Mesothelial cell of epicardium (in vitro differentiated cells): ENCODE data around the gene CLTRN. TPM values are rescaled to one million over a fixed set of nuclear protein-coding genes. Genes with fewer than 3 reads are reported as not detected.
"Not testable (repeated sequence)": the region's sequence is repeated elsewhere in the genome, so short reads cannot be mapped to it uniquely, and the experiment has no call there.

Source experiments
- DNase-seq, 2 experiments: peaks; one replicate each; pipeline ENCODE4 v3.0.0; 2021; ENCODE audit warnings: low spot score in 2 of 2; ENCODE audit not compliant: unreplicated experiment in 2 of 2
- H3K27ac Mint-ChIP-seq: 2 replicates; pipeline ENCODE4 v1.8.0; 2021; ENCODE audit warnings: mixed read lengths
- H3K27me3 Mint-ChIP-seq: 2 replicates; pipeline ENCODE4 v1.8.0; 2021; ENCODE audit warnings: low read depth, mixed read lengths
- H3K36me3 Mint-ChIP-seq: 2 replicates; pipeline ENCODE4 v1.8.0; 2021; ENCODE audit warnings: mixed read lengths
- H3K4me1 Mint-ChIP-seq: 2 replicates; pipeline ENCODE4 v1.8.0; 2021; ENCODE audit warnings: mixed read lengths
- H3K4me3 Mint-ChIP-seq: 2 replicates; pipeline ENCODE4 v1.8.0; 2021; ENCODE audit warnings: mild to moderate bottlenecking, moderate library complexity, mixed read lengths
- H3K9me3 Mint-ChIP-seq: 2 replicates; pipeline ENCODE4 v1.8.0; 2021; ENCODE audit warnings: mixed read lengths
- total RNA-seq: library from RNA; stranded (reverse); gene quantifications from 3 replicates; pipeline ENCODE4 v1.2.1, GENCODE V29; 2021
- TF ChIP-seq, protein P1 (sequence below): fragments of 200-600 bp; sonication (generic); IDR thresholded peaks from one replicate; pipeline ENCODE4 v1.5.0; 2021; ENCODE audit warnings: antibody characterized with exemption; ENCODE audit not compliant: unreplicated experiment

CLTRN gene
- total RNA-seq: 1.2 to 1.8 TPM (median 1.4 TPM) in 3 replicates

DNA sequence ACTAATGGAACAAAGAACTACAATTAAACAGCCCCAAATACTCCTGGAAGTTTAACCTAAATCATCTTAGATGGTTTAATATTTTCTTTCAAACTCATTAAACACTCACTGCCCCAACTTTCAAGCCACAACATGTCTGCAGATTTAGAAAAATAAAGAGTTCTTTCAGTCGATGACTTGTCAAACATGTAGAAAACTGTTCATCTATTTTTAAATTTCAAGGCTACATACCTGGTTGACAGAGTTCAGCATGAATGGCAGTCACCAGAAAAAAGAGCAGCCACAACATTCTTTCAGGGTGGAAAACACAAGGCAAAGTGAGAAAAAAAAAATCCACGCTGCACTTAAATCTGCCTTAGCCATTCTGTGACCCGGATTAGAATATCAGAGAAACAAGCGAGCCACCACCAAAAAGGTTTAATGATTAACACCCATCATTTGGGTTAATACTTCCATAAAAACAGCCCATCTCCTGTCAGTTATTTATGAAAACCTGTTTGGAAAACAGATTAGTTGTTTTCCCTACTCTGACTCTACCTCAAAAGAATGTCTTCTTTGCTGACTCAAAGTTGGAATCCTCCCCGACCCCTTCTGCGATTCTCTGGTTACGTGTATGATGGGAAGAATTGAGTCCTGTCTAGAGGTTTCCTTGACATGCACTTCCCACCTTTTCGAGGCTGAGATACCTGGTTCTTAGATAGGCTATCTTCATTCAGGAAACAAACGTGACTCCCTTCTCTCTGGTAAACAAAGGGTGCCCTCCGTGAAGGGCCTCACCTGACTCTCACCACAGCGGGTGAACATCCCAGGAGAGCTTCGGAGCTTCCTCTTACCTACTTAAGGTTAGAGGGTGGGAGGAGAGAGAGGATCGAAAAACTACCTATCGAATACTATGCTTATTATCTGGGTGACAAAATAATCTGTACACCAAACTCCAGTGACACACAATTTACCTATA is at the start of gene CLTRN:
Gene CLTRN (minus strand): TSS at position 319 of the 958 bp plus-strand sequence. CDS start 30 bp downstream, at position 289.
- Mint-ChIP-seq H3K27ac (peak within 1 kb of the TSS; percentile 85), H3K4me1 (peaks cover 21% of the 10 kb centered on the region), H3K4me3 (peak within 1 kb of the TSS; percentile 2), H3K27me3 (no peaks in the 10 kb centered on the region), H3K36me3 (no peaks in the 10 kb centered on the region), H3K9me3 (no peaks in the 10 kb centered on the region)
- no peak for DNase-seq
- TF ChIP-seq, protein P1, sequence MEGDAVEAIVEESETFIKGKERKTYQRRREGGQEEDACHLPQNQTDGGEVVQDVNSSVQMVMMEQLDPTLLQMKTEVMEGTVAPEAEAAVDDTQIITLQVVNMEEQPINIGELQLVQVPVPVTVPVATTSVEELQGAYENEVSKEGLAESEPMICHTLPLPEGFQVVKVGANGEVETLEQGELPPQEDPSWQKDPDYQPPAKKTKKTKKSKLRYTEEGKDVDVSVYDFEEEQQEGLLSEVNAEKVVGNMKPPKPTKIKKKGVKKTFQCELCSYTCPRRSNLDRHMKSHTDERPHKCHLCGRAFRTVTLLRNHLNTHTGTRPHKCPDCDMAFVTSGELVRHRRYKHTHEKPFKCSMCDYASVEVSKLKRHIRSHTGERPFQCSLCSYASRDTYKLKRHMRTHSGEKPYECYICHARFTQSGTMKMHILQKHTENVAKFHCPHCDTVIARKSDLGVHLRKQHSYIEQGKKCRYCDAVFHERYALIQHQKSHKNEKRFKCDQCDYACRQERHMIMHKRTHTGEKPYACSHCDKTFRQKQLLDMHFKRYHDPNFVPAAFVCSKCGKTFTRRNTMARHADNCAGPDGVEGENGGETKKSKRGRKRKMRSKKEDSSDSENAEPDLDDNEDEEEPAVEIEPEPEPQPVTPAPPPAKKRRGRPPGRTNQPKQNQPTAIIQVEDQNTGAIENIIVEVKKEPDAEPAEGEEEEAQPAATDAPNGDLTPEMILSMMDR: no peak

DNA sequence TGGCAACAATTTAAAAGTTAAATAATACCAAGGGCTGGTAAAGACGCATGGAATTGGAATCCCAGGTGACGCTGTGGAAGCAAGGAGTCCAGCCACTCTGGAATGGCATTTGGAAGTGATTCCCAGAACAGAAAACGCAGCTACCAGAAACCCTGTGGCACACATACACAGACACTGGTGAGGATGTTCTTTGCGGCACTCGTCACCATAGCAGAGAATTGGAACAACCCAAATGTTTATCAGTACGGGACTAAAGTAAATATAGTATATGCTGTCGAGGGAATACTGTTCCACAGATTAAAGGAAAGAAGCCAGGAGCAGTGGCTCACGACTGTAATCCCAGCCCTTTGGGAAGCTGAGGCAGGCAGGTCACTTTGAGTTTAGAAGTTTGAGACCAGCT is 39.7 kb upstream of the CLTRN start:
- not testable (repeated sequence) for H3K4me3 Mint-ChIP-seq, H3K27ac Mint-ChIP-seq, DNase-seq, H3K4me1 Mint-ChIP-seq, H3K27me3 Mint-ChIP-seq, H3K36me3 Mint-ChIP-seq, H3K9me3 Mint-ChIP-seq

GRCh38 chrX:15703809-15704208 is 39.2 kb upstream of the CLTRN start:
- not testable (repeated sequence) for DNase-seq, H3K4me1 Mint-ChIP-seq, H3K27me3 Mint-ChIP-seq, H3K9me3 Mint-ChIP-seq, H3K27ac Mint-ChIP-seq, H3K4me3 Mint-ChIP-seq, H3K36me3 Mint-ChIP-seq

DNA sequence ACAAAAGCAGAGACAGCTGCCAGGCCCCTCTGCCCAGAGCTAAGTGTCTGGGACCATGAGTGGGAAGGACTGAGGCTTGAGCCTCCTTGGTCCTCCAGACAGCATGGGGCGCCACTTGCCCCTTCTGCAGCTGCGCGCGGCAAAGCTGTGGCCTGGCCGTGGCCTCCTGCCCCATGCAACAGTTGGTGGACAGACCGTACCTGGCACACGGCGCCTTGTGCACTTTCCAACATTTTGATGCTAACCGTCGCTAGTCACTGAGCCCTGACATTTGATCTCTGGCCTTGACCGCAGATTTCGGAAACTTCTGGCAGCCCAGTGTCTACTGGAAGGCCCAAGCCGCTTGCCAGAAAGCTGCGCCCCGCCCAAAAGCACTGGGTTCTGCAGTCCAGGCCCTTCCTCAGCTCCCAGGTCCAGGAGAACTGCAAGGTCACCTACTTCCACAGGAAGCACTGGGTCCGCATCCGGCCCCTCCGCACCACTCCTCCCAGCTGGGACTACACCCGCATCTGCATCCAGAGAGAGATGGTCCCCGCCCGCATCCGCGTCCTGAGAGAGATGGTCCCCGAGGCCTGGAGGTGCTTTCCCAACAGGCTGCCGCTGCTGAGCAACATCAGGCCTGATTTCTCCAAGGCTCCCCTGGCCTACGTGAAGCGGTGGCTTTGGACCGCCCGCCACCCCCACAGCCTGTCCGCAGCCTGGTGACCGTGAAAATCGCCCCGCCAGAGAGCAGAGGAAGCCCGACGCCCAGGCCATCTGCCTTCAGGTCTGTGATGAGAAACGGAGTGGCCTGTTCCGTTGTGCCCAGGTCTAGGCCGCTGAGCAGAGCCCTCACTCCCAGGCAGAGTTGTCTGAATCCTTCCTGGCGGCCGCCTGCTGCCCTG is 38.1 kb upstream of the CLTRN start:
- no peaks in the 10 kb centered on the region for H3K27me3 Mint-ChIP-seq
- H3K4me3 Mint-ChIP-seq: no peak overlapping the region
- no peak overlapping the region for H3K27ac Mint-ChIP-seq
- no peaks in the 10 kb centered on the region for H3K4me1 Mint-ChIP-seq
- H3K9me3 Mint-ChIP-seq: no peaks in the 10 kb centered on the region
- DNase-seq: no peak
- TF ChIP-seq, protein P1: no peak
- H3K36me3 Mint-ChIP-seq: peaks cover under 1% of the 10 kb centered on the region

GRCh38 chrX:15696516-15696915 is 31.9 kb upstream of the CLTRN start:
- H3K27me3 Mint-ChIP-seq: no peaks in the 10 kb centered on the region
- H3K27ac Mint-ChIP-seq: no peak overlapping the region
- TF ChIP-seq, protein P1: no peak
- no peaks in the 10 kb centered on the region for H3K9me3 Mint-ChIP-seq
- no peaks in the 10 kb centered on the region for H3K4me1 Mint-ChIP-seq
- no peak overlapping the region for H3K4me3 Mint-ChIP-seq
- no peak for DNase-seq
- peaks cover 9% of the 10 kb centered on the region for H3K36me3 Mint-ChIP-seq

DNA sequence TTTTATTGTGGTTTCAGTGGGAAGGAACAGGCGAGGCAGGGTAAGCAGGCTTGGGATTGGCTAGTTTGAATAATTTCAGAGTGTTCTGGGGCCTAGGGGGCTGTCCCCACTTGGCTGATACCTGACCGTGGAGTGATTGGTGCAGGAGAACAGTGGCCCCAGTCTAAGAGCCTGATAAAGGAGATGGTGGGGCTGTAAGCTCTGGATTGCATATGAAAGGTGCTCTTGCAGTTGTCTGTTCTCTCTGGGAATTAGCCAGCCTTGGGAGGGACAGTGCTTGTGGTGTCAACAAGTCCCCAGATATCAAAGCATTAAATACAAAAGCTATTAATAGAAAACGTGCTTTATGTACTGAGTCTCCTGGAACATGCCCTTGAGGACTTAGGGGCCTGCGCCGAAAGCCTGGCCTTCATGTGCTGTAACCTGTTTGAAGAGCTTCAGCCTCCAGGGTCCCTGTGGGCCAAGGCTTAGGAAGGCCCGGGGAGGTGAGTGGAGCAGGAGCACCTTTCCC is 30.4 kb upstream of the CLTRN start:
- TF ChIP-seq, protein P1: no peak
- H3K27me3 Mint-ChIP-seq: no peaks in the 10 kb centered on the region
- H3K36me3 Mint-ChIP-seq: peaks cover 16% of the 10 kb centered on the region
- no peaks in the 10 kb centered on the region for H3K9me3 Mint-ChIP-seq
- H3K4me3 Mint-ChIP-seq: no peak overlapping the region
- no peak overlapping the region for H3K27ac Mint-ChIP-seq
- no peak for DNase-seq
- H3K4me1 Mint-ChIP-seq: no peaks in the 10 kb centered on the region
